Measurements from ENCODE around the gene SMC4. TPM values are rescaled to one million over a fixed set of nuclear protein-coding genes. Genes with fewer than 3 reads are reported as not detected.

Gene SMC4
- total and polyA plus RNA-seq, 2 of the 13 experiments (the other 11 are each of a cell fraction or from before 2014, with no cell fraction given) = 19.2 to 74.3 TPM

DNA sequence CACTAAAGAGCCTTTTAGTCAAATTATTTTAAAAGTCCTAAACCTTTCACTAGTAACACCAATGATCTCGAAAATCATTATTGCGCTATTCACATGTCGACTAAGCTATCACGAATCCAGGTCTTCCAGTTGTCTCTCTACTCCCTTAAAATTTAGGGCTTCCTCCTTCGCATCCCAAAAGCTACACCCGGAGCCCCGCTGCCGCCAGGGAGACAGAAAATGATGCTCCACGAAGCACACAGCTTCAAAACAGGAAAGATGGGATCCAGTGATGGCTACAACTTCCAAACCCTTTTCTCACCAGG lies 678 bp upstream of the SMC4 start:
- H3K27ac ChIP-seq (ENCODE audit: extremely low read length, insufficient read depth, low read length) = peak overlapping the region; percentile 98
- POLR2A ChIA-PET = no interaction called here
- 0% methylated on average over 9 of the region's 9 CpGs for WGBS (ENCODE audit: low lambda C conversion rate)
- peaks cover 21% of the 10 kb centered on the region for H3K4me1 ChIP-seq (ENCODE audit: insufficient read depth, low read length)
- DNase-seq (ENCODE audit: low spot score) (no peak), FAIRE-seq (no peak), ATAC-seq (no peak)
- in situ Hi-C loops (cut with HindIII; ENCODE audit: extremely low pct_ligation_motif_present, low pct_unique_long_range_greater_than_20kb) = no loop called here
- CTCF ChIA-PET (ENCODE audit: low intra/inter-chr PET ratio, low total read pairs) = no interaction called here
- H4K20me1 ChIP-seq (ENCODE audit: insufficient read depth, low read length) = peaks cover 9% of the 10 kb centered on the region; the same call in 1 of the 2 replicates
- no peaks in the 10 kb centered on the region for H3K9me3 ChIP-seq (ENCODE audit: low read length)
- H3K27me3 ChIP-seq (ENCODE audit: control insufficient read depth in 1 of 2, insufficient read depth in 2 of 2, low read length in 2 of 2) = no peaks in the 10 kb centered on the region; a peak in 1 of 5 replicates
- peak overlapping the region; percentile 75 for H3K4me2 ChIP-seq (ENCODE audit: low read depth, low read length)
- H3K36me3 ChIP-seq (replicated peaks in 1 of 2; ENCODE audit: control insufficient read depth in 1 of 2, insufficient read depth in 2 of 2, low read length in 2 of 2) = no peaks in the 10 kb centered on the region
- peaks cover 60% of the 10 kb centered on the region for H3K79me2 ChIP-seq (ENCODE audit: insufficient read depth, low read length)
- H2AFZ ChIP-seq (ENCODE audit: low read length) = peak overlapping the region; percentile 92
- H3K9ac ChIP-seq (ENCODE audit: insufficient read depth, low read depth, low read length) = peak overlapping the region; percentile 96
- TSS peak; percentile 76 for BruUV-seq (replicated peaks)
- H3K4me3 ChIP-seq (replicated peaks in 1 of 3; ENCODE audit: insufficient read depth in 1 of 3, low read depth in 2 of 3, low read length in 3 of 3) = peak overlapping the region; percentile 87 to 94 (median 94)
- intact Hi-C loops (cut with micrococcal nuclease; ENCODE audit: unreplicated experiment) = loop anchor here (2.0 kb wide), 1 partner anchor 68 kb away; no protein-coding TSS in a partner anchor
- TF ChIP-seq, protein P1, sequence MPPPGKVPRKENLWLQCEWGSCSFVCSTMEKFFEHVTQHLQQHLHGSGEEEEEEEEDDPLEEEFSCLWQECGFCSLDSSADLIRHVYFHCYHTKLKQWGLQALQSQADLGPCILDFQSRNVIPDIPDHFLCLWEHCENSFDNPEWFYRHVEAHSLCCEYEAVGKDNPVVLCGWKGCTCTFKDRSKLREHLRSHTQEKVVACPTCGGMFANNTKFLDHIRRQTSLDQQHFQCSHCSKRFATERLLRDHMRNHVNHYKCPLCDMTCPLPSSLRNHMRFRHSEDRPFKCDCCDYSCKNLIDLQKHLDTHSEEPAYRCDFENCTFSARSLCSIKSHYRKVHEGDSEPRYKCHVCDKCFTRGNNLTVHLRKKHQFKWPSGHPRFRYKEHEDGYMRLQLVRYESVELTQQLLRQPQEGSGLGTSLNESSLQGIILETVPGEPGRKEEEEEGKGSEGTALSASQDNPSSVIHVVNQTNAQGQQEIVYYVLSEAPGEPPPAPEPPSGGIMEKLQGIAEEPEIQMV (CRISPR knock-in tag; IDR thresholded peaks at IDR 0.05; ENCODE audit: low read depth) = no peak
- no peak for TF ChIP-seq ZNF780A (CRISPR knock-in tag; IDR thresholded peaks at IDR 0.05)
- TF ChIP-seq ZNF430 (CRISPR knock-in tag; IDR thresholded peaks at IDR 0.05) = no peak
- 0 out of 2 replicates have a peak, but pooled peaks have one; percentile 18 for TF ChIP-seq SALL1 (CRISPR knock-in tag; IDR thresholded peaks at IDR 0.05)
- TF ChIP-seq MTF2 (CRISPR knock-in tag; IDR thresholded peaks at IDR 0.05; ENCODE audit: borderline replicate concordance) = no peak
- TF ChIP-seq, protein P2, sequence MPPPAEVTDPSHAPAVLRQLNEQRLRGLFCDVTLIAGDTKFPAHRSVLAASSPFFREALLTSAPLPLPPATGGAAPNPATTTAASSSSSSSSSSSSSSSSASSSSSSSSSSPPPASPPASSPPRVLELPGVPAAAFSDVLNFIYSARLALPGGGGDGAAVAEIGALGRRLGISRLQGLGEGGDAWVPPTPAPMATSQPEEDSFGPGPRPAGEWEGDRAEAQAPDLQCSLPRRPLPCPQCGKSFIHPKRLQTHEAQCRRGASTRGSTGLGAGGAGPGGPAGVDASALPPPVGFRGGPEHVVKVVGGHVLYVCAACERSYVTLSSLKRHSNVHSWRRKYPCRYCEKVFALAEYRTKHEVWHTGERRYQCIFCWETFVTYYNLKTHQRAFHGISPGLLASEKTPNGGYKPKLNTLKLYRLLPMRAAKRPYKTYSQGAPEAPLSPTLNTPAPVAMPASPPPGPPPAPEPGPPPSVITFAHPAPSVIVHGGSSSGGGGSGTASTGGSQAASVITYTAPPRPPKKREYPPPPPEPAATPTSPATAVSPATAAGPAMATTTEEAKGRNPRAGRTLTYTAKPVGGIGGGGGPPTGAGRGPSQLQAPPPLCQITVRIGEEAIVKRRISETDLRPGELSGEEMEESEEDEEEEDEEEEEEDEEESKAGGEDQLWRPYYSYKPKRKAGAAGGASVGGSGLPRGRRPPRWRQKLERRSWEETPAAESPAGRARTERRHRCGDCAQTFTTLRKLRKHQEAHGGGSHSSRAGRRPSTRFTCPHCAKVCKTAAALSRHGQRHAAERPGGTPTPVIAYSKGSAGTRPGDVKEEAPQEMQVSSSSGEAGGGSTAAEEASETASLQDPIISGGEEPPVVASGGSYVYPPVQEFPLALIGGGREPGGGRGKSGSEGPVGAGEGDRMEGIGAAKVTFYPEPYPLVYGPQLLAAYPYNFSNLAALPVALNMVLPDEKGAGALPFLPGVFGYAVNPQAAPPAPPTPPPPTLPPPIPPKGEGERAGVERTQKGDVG (CRISPR knock-in tag; IDR thresholded peaks at IDR 0.05; ENCODE audit: borderline replicate concordance) = no peak
- no peak for TF ChIP-seq HNF4A (CRISPR knock-in tag; IDR thresholded peaks at IDR 0.05)
- TF ChIP-seq PRMT3 (CRISPR knock-in tag; IDR thresholded peaks at IDR 0.05; ENCODE audit: borderline replicate concordance, low read depth) = no peak
- no peak for TF ChIP-seq MBNL3 (CRISPR knock-in tag; conservative IDR thresholded peaks at IDR 0.05)
- no peak for TF ChIP-seq NPAS2 (CRISPR knock-in tag; IDR thresholded peaks at IDR 0.05; ENCODE audit: borderline replicate concordance)
- TF ChIP-seq ZNF879 (CRISPR knock-in tag; IDR thresholded peaks at IDR 0.05) = no peak
- TF ChIP-seq RFXANK (CRISPR knock-in tag; IDR thresholded peaks at IDR 0.05) = no peak
- TF ChIP-seq, protein P3, sequence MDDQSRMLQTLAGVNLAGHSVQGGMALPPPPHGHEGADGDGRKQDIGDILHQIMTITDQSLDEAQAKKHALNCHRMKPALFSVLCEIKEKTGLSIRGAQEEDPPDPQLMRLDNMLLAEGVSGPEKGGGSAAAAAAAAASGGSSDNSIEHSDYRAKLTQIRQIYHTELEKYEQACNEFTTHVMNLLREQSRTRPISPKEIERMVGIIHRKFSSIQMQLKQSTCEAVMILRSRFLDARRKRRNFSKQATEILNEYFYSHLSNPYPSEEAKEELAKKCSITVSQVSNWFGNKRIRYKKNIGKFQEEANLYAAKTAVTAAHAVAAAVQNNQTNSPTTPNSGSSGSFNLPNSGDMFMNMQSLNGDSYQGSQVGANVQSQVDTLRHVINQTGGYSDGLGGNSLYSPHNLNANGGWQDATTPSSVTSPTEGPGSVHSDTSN (CRISPR knock-in tag; IDR thresholded peaks at IDR 0.05; ENCODE audit: borderline replicate concordance) = no peak
- TF ChIP-seq SOX13 (IDR thresholded peaks at IDR 0.05) = no peak
- TF ChIP-seq SOX13 (CRISPR knock-in tag; conservative IDR thresholded peaks at IDR 0.05 in 1 of 2, IDR thresholded peaks at IDR 0.05 in 1 of 2) = no peak
- no peak for TF ChIP-seq ATF7 (IDR thresholded peaks at IDR 0.05)
- no peak for TF ChIP-seq ATF7 (CRISPR knock-in tag; IDR thresholded peaks at IDR 0.05)
- peak; percentile 40 for TF ChIP-seq ZNF781 (CRISPR knock-in tag; IDR thresholded peaks at IDR 0.05; ENCODE audit: borderline replicate concordance, not compliant biosample characterization)
- TF ChIP-seq, protein P4, sequence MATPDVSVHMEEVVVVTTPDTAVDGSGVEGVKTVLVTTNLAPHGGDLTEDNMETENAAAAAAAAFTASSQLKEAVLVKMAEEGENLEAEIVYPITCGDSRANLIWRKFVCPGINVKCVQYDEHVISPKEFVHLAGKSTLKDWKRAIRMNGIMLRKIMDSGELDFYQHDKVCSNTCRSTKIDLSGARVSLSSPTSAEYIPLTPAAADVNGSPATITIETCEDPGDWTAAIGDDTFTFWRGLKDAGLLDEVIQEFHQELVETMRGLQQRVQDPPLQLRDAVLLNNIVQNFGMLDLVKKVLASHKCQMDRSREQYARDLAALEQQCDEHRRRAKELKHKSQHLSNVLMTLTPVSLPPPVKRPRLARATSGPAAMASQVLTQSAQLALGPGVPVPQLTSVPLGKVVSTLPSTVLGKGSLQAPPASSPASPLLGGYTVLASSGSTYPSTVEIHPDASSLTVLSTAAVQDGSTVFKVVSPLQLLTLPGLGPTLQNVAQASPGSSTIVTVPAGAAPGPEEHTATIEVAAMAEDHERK (CRISPR knock-in tag; IDR thresholded peaks at IDR 0.05; ENCODE audit: low read depth) = no peak
